Activated T-cell treated with anti-CD3 and anti-CD28 coated beads, Interleukin-2, amount 50 U/mL, for 4 hours (primary cell): Measurements from ENCODE around the gene C8G. TPM values are rescaled to one million over a fixed set of nuclear protein-coding genes. Genes with fewer than 3 reads are reported as not detected.

Source experiments
- ATAC-seq, 2 donors: fragments of 200-7000 bp; cut with Tn5 transposase; one replicate each; pipeline ENCODE4 v1.10.0; 2021
- DNase-seq: peaks from one replicate; pipeline ENCODE4 v3.0.0-alpha.2; 2020
- H3K27me3 Mint-ChIP-seq: one replicate; pipeline ENCODE4 v1.8.0; 2021; ENCODE audit warnings: low read depth, mixed read lengths
- H3K36me3 Mint-ChIP-seq: one replicate; pipeline ENCODE4 v1.8.0; 2022; ENCODE audit warnings: mixed read lengths; ENCODE audit not compliant: insufficient read depth
- H3K4me1 Mint-ChIP-seq: one replicate; pipeline ENCODE4 v1.8.0; 2021; ENCODE audit warnings: low read depth, mixed read lengths
- H3K4me3 Mint-ChIP-seq: one replicate; pipeline ENCODE4 v1.8.0; 2021; ENCODE audit warnings: mild to moderate bottlenecking, moderate library complexity, mixed read lengths
- H3K9me3 Mint-ChIP-seq: one replicate; pipeline ENCODE4 v1.8.0; 2021; ENCODE audit warnings: mixed read lengths
- total RNA-seq, 3 donors: library from RNA; stranded (reverse); gene quantifications; one replicate each; pipeline ENCODE4 v1.2.1, GENCODE V29; 2021

Gene C8G
- total RNA-seq, 3 donors from 2014 or later, result 0.94 to 1.4 (median 1.2) TPM

GRCh38 chr9:136927343-136928271, 17.4 kb upstream of the C8G start:
- DNase-seq, result no peak
- Mint-ChIP-seq H3K27me3 (no peaks in the 10 kb centered on the region), H3K4me1 (peaks cover 9% of the 10 kb centered on the region), H3K9me3 (no peaks in the 10 kb centered on the region), H3K4me3 (no peak overlapping the region), H3K36me3 (peaks cover 24% of the 10 kb centered on the region)
- no peak for ATAC-seq

- ATAC-seq (no peak), DNase-seq (no peak)
- peaks cover 14% of the 10 kb centered on the region for H3K4me1 Mint-ChIP-seq
- peaks cover 21% of the 10 kb centered on the region for H3K36me3 Mint-ChIP-seq
- H3K27me3 Mint-ChIP-seq, result no peaks in the 10 kb centered on the region
- no peak overlapping the region for H3K4me3 Mint-ChIP-seq
- H3K9me3 Mint-ChIP-seq, result no peaks in the 10 kb centered on the region
Measured at GRCh38 chr9:136928591-136928990, 16.5 kb upstream of the C8G start.

GRCh38 chr9:136930014-136930413, 15.0 kb upstream of the C8G start:
- no peak for ATAC-seq
- Mint-ChIP-seq H3K4me3 (no peak overlapping the region), H3K27me3 (no peaks in the 10 kb centered on the region), H3K36me3 (peaks cover 21% of the 10 kb centered on the region), H3K4me1 (peaks cover 14% of the 10 kb centered on the region), H3K9me3 (no peaks in the 10 kb centered on the region)
- no peak for DNase-seq

- Mint-ChIP-seq H3K36me3 (peaks cover 17% of the 10 kb centered on the region), H3K4me1 (peaks cover 14% of the 10 kb centered on the region), H3K27me3 (no peaks in the 10 kb centered on the region), H3K9me3 (no peaks in the 10 kb centered on the region), H3K4me3 (no peak overlapping the region)
- ATAC-seq, result no peak
- no peak for DNase-seq
Measured at GRCh38 chr9:136931611-136932130, 13.4 kb upstream of the C8G start.

GRCh38 chr9:136934277-136934676, 10.8 kb upstream of the C8G start:
- Mint-ChIP-seq H3K36me3 (peaks cover 15% of the 10 kb centered on the region), H3K9me3 (no peaks in the 10 kb centered on the region), H3K27me3 (no peaks in the 10 kb centered on the region), H3K4me1 (peaks cover 14% of the 10 kb centered on the region), H3K4me3 (no peak overlapping the region)
- ATAC-seq, result no peak
- no peak for DNase-seq

- DNase-seq (no peak), ATAC-seq (no peak)
- Mint-ChIP-seq H3K4me3 (no peak overlapping the region), H3K9me3 (no peaks in the 10 kb centered on the region), H3K4me1 (peaks cover 14% of the 10 kb centered on the region), H3K27me3 (no peaks in the 10 kb centered on the region), H3K36me3 (peaks cover 16% of the 10 kb centered on the region)
Measured at GRCh38 chr9:136935651-136936050, 9.4 kb upstream of the C8G start.

- H3K36me3 Mint-ChIP-seq, result peaks cover 20% of the 10 kb centered on the region
- no peak overlapping the region for H3K4me3 Mint-ChIP-seq
- peaks cover 12% of the 10 kb centered on the region for H3K4me1 Mint-ChIP-seq
- DNase-seq (no peak), ATAC-seq (no peak)
- no peaks in the 10 kb centered on the region for H3K27me3 Mint-ChIP-seq
- H3K9me3 Mint-ChIP-seq, result no peaks in the 10 kb centered on the region
Measured at GRCh38 chr9:136936645-136937170, 8.3 kb upstream of the C8G start.

- no peak for DNase-seq
Measured at GRCh38 chr9:136937186-136938001, 7.6 kb upstream of the C8G start.

GRCh38 chr9:136939431-136939995, 5.5 kb upstream of the C8G start:
- Mint-ChIP-seq H3K27me3 (no peaks in the 10 kb centered on the region), H3K4me3 (no peak overlapping the region), H3K36me3 (peaks cover 23% of the 10 kb centered on the region), H3K4me1 (peaks cover 2% of the 10 kb centered on the region), H3K9me3 (no peaks in the 10 kb centered on the region)
- ATAC-seq (no peak), DNase-seq (no peak)

More at GRCh38 chr9:136937186-136938001, 7.6 kb upstream of the C8G start:
- no peak for ATAC-seq
- Mint-ChIP-seq H3K4me1 (peaks cover 8% of the 10 kb centered on the region), H3K9me3 (no peaks in the 10 kb centered on the region), H3K36me3 (peaks cover 23% of the 10 kb centered on the region), H3K4me3 (no peak overlapping the region), H3K27me3 (no peaks in the 10 kb centered on the region)

- no peaks in the 10 kb centered on the region for H3K27me3 Mint-ChIP-seq
- H3K36me3 Mint-ChIP-seq, result peaks cover 23% of the 10 kb centered on the region
- no peak overlapping the region for H3K4me3 Mint-ChIP-seq
- no peaks in the 10 kb centered on the region for H3K9me3 Mint-ChIP-seq
- DNase-seq (no peak), ATAC-seq (no peak)
- peaks cover 5% of the 10 kb centered on the region for H3K4me1 Mint-ChIP-seq
Measured at GRCh38 chr9:136939996-136940525, 5.0 kb upstream of the C8G start.

GRCh38 chr9:136940526-136941230, 4.4 kb upstream of the C8G start:
- DNase-seq (no peak), ATAC-seq (no peak)
- Mint-ChIP-seq H3K9me3 (no peaks in the 10 kb centered on the region), H3K4me1 (peaks cover 5% of the 10 kb centered on the region), H3K4me3 (no peak overlapping the region), H3K27me3 (no peaks in the 10 kb centered on the region), H3K36me3 (peaks cover 23% of the 10 kb centered on the region)

GRCh38 chr9:136941231-136942111, 3.6 kb upstream of the C8G start:
- Mint-ChIP-seq H3K9me3 (no peaks in the 10 kb centered on the region), H3K4me3 (no peak overlapping the region), H3K4me1 (peaks cover 5% of the 10 kb centered on the region), H3K36me3 (peaks cover 23% of the 10 kb centered on the region), H3K27me3 (no peaks in the 10 kb centered on the region)
- no peak for DNase-seq
- ATAC-seq, result no peak
